ENCODE measurements around the gene PRPF39.
"Not testable (repeated sequence)": the region's sequence is repeated elsewhere in the genome, so short reads cannot be mapped to it uniquely, and the experiment has no call there.

The PRPF39 gene

DNA sequence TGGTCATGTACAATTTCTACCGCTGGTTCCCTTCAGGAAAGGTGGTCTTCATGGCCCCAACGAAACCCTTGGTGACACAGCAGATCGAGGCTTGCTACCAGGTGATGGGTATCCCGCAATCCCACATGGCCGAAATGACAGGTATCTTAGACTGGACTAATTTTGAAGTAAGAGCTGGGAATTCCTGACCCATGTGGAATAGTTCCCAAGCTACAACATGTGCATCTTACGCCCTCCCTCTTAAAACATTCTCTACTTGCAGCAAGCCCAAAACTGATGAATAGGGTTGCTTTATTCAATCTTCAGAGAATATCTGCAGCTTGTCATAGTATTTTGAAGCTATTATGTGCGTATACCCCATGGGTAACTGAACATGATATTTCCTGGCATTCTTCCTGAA lies 52.5 kb downstream of the PRPF39 start:
- Histone ChIP-seq H2AFZ (ENCODE audit: low read length) (peak overlapping the region; percentile 89; the same call in 1 of the 2 replicates), H3K4me2 (ENCODE audit: low read depth, low read length, poor library complexity, severe bottlenecking) (peak overlapping the region; percentile 94)

DNA sequence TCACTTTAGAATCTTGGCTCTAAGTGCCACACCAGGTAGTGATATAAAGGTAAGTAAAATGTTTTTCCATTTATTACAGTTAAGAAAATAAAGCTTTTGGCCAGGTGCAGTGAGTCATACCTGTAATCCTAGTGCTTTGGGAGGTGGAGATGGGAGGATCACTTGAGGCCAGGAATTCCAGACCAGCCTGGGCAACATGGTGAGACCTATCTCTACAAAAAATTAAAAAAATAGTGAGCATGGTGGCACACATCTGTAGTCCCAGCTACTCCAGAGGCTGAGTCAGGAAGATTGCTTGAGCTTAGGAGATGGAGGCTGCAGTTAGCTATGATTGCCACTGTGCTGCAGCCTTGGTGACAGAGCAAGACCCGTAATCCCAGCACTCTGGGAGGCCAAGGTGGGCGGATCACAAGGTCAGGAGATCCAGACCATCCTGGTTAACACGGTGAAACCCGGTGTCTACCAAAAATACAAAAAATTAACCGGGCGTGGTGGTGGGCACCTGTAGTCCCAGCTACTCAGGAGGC lies 56.8 kb downstream of the PRPF39 start:
- peak overlapping the region; percentile 94 for H3K4me2 ChIP-seq (ENCODE audit: low read depth, low read length, poor library complexity, severe bottlenecking)
- peaks cover 60% of the 10 kb centered on the region for H3K79me2 ChIP-seq (ENCODE audit: insufficient read depth, low read length)
- H3K4me3 ChIP-seq (ENCODE audit: low read length, poor library complexity, severe bottlenecking) = peak overlapping the region; percentile 98
- no peaks in the 10 kb centered on the region for H3K27me3 ChIP-seq (ENCODE audit: insufficient read depth, low read length, poor library complexity, severe bottlenecking)
- TF ChIP-seq EZH2phosphoT487 (IDR thresholded peaks at IDR 0.05; ENCODE audit: borderline replicate concordance) = no peak
- TF ChIP-seq, protein P1, sequence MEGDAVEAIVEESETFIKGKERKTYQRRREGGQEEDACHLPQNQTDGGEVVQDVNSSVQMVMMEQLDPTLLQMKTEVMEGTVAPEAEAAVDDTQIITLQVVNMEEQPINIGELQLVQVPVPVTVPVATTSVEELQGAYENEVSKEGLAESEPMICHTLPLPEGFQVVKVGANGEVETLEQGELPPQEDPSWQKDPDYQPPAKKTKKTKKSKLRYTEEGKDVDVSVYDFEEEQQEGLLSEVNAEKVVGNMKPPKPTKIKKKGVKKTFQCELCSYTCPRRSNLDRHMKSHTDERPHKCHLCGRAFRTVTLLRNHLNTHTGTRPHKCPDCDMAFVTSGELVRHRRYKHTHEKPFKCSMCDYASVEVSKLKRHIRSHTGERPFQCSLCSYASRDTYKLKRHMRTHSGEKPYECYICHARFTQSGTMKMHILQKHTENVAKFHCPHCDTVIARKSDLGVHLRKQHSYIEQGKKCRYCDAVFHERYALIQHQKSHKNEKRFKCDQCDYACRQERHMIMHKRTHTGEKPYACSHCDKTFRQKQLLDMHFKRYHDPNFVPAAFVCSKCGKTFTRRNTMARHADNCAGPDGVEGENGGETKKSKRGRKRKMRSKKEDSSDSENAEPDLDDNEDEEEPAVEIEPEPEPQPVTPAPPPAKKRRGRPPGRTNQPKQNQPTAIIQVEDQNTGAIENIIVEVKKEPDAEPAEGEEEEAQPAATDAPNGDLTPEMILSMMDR (conservative IDR thresholded peaks at IDR 0.05; ENCODE audit: low read length) = no peak
- peaks cover 34% of the 10 kb centered on the region for H4K20me1 ChIP-seq (ENCODE audit: insufficient read depth, low read length, poor library complexity, severe bottlenecking)
- H3K9me3 ChIP-seq (ENCODE audit: insufficient read depth, low read depth, low read length) = no peaks in the 10 kb centered on the region
- no peaks in the 10 kb centered on the region for H3K9me2 ChIP-seq (replicated peaks; ENCODE audit: low read depth, low read length)
- no peaks in the 10 kb centered on the region; the same call in 1 of the 2 replicates for H3K36me3 ChIP-seq (ENCODE audit: insufficient read depth, low read length)
- H2AFZ ChIP-seq (ENCODE audit: low read length) = no peak overlapping the region
- peaks cover 32% of the 10 kb centered on the region for H3K4me1 ChIP-seq (ENCODE audit: insufficient read depth, low read length, poor library complexity, severe bottlenecking)
- H3F3A ChIP-seq (ENCODE audit: low read depth) = no peaks in the 10 kb centered on the region
- H3K9ac ChIP-seq (ENCODE audit: low read depth, low read length, poor library complexity, severe bottlenecking) = no peak overlapping the region

More for the DNA sequence above, 52.5 kb downstream of the PRPF39 start:
- H3K79me2 ChIP-seq (ENCODE audit: insufficient read depth, low read length) = peaks cover 78% of the 10 kb centered on the region
- TF ChIP-seq EZH2phosphoT487 (IDR thresholded peaks at IDR 0.05; ENCODE audit: borderline replicate concordance) = no peak
- TF ChIP-seq, protein P1 (conservative IDR thresholded peaks at IDR 0.05; ENCODE audit: low read length) = no peak
- H3K4me3 ChIP-seq (ENCODE audit: low read length, poor library complexity, severe bottlenecking) = peak overlapping the region; percentile 98
- no peaks in the 10 kb centered on the region for H3K27me3 ChIP-seq (ENCODE audit: insufficient read depth, low read length, poor library complexity, severe bottlenecking)
- H3K9me3 ChIP-seq (ENCODE audit: insufficient read depth, low read depth, low read length) = no peaks in the 10 kb centered on the region
- peak overlapping the region; percentile 87 for H3K9ac ChIP-seq (ENCODE audit: low read depth, low read length, poor library complexity, severe bottlenecking)
- no peaks in the 10 kb centered on the region for H3K9me2 ChIP-seq (replicated peaks; ENCODE audit: low read depth, low read length)
- H3F3A ChIP-seq (ENCODE audit: low read depth) = peaks cover 4% of the 10 kb centered on the region; the same call in 1 of the 2 replicates
- H3K4me1 ChIP-seq (ENCODE audit: insufficient read depth, low read length, poor library complexity, severe bottlenecking) = peaks cover 45% of the 10 kb centered on the region
- no peaks in the 10 kb centered on the region for H3K36me3 ChIP-seq (ENCODE audit: insufficient read depth, low read length)
- H4K20me1 ChIP-seq (ENCODE audit: insufficient read depth, low read length, poor library complexity, severe bottlenecking) = peaks cover 34% of the 10 kb centered on the region

DNA sequence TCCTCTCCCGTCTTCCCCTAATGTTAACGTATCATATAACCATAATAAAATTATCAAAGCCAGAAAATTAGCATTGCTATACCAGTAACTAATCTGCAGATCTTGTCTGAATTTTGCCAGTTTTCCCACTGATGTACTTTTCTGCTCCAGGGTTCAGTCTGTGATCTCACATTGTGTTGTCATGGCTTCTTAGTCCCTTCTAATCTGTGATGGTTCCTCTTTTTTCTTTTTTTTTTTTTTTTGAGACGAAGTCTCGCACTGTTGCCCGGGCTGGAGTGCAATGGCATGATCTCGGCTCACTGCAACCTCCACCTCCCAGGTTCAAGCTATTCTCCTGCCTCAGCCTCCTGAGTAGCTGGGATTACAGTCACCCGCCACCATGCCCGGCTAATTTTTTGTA lies 58.2 kb downstream of the PRPF39 start:
- H3K27me3 ChIP-seq (ENCODE audit: insufficient read depth, low read length, poor library complexity, severe bottlenecking); H3K36me3 ChIP-seq (ENCODE audit: insufficient read depth, low read length); H3K9ac ChIP-seq (ENCODE audit: low read depth, low read length, poor library complexity, severe bottlenecking); H3K9me2 ChIP-seq (replicated peaks; ENCODE audit: low read depth, low read length); H3K4me2 ChIP-seq (ENCODE audit: low read depth, low read length, poor library complexity, severe bottlenecking); H3K4me3 ChIP-seq (ENCODE audit: low read length, poor library complexity, severe bottlenecking); H3K9me3 ChIP-seq (ENCODE audit: insufficient read depth, low read depth, low read length); H2AFZ ChIP-seq (ENCODE audit: low read length); H3F3A ChIP-seq (ENCODE audit: low read depth): not testable (repeated sequence)
- Histone ChIP-seq H3K4me1 (ENCODE audit: insufficient read depth, low read length, poor library complexity, severe bottlenecking) (peaks cover 29% of the 10 kb centered on the region), H4K20me1 (ENCODE audit: insufficient read depth, low read length, poor library complexity, severe bottlenecking) (peaks cover 25% of the 10 kb centered on the region), H3K79me2 (ENCODE audit: insufficient read depth, low read length) (peaks cover 52% of the 10 kb centered on the region)

DNA sequence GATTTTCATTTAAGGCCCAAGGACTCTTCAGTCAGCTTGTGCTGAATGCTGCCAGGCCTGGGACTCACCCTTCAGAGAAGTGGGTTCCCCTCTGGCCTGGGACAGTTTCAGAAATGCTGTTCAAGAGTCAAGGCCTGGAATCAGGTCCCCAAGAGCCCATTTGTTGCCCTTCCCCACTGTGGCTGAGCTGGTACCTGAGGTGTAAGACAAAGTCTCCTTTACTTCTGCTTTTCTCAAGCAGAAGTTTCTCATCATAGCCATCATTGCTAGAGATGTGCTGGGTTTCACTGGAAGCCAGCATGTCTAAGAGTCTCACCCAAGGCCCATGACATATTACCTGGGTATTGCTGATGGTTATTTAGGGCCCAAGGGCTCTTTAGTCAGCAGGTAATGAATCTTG lies 60.7 kb downstream of the PRPF39 start:
- Histone ChIP-seq H3K4me2 (ENCODE audit: low read depth, low read length, poor library complexity, severe bottlenecking) (no peak overlapping the region), H3K4me3 (ENCODE audit: low read length, poor library complexity, severe bottlenecking) (no peak overlapping the region), H4K20me1 (ENCODE audit: insufficient read depth, low read length, poor library complexity, severe bottlenecking) (no peaks in the 10 kb centered on the region), H2AFZ (ENCODE audit: low read length) (no peak overlapping the region), H3K9me2 (replicated peaks; ENCODE audit: low read depth, low read length) (no peaks in the 10 kb centered on the region), H3K79me2 (ENCODE audit: insufficient read depth, low read length) (peaks cover 30% of the 10 kb centered on the region), H3K36me3 (ENCODE audit: insufficient read depth, low read length) (peaks cover 2% of the 10 kb centered on the region; the same call in 1 of the 2 replicates), H3K9me3 (ENCODE audit: insufficient read depth, low read depth, low read length) (no peaks in the 10 kb centered on the region), H3K27me3 (ENCODE audit: insufficient read depth, low read length, poor library complexity, severe bottlenecking) (no peaks in the 10 kb centered on the region), H3K9ac (ENCODE audit: low read depth, low read length, poor library complexity, severe bottlenecking) (no peak overlapping the region), H3K4me1 (ENCODE audit: insufficient read depth, low read length, poor library complexity, severe bottlenecking) (peaks cover 9% of the 10 kb centered on the region), H3F3A (ENCODE audit: low read depth) (no peaks in the 10 kb centered on the region)
- TF ChIP-seq, protein P1 (conservative IDR thresholded peaks at IDR 0.05; ENCODE audit: low read length) = no peak
- no peak for TF ChIP-seq EZH2phosphoT487 (IDR thresholded peaks at IDR 0.05; ENCODE audit: borderline replicate concordance)

Data from Loucy (cell line).